Hepatocyte (in vitro differentiated cells): ENCODE measurements around the gene PPM1K. TPM values are rescaled to one million over a fixed set of nuclear protein-coding genes. Genes with fewer than 3 reads are reported as not detected.

Source experiments
- DNase-seq: peaks from one replicate; pipeline ENCODE4 v3.0.0-alpha.2; 2016; ENCODE audit warnings: low spot score
- H2AFZ ChIP-seq: fragments of 200-600 bp; sonication (generic); 2 replicates; pipeline ENCODE4 v1.6.0; 2016; ENCODE audit warnings: antibody characterized with exemption, mild to moderate bottlenecking
- H3K27ac ChIP-seq: fragments of 200-600 bp; sonication (generic); 2 replicates; pipeline ENCODE4 v1.5.1; 2016; ENCODE audit warnings: mild to moderate bottlenecking
- H3K27me3 ChIP-seq: fragments of 200-600 bp; sonication (generic); 2 replicates; pipeline ENCODE4 v1.6.1; 2016
- H3K36me3 ChIP-seq: fragments of 200-600 bp; sonication (generic); replicated peaks from 2 replicates; pipeline ENCODE4 v1.5.1; 2016; ENCODE audit warnings: low read depth; ENCODE audit not compliant: insufficient read depth
- H3K4me1 ChIP-seq: fragments of 200-600 bp; sonication (generic); 2 replicates; pipeline ENCODE4 v1.5.1; 2016; ENCODE audit warnings: mild to moderate bottlenecking, moderate library complexity; ENCODE audit not compliant: insufficient read depth
- H3K4me2 ChIP-seq: fragments of 200-600 bp; sonication (generic); 2 replicates; pipeline ENCODE4 v1.6.0; 2016
- H3K4me3 ChIP-seq: fragments of 200-600 bp; sonication (generic); 2 replicates; pipeline ENCODE4 v1.5.1; 2016; ENCODE audit warnings: mild to moderate bottlenecking
- H3K79me2 ChIP-seq: fragments of 200-600 bp; sonication (generic); 2 replicates; pipeline ENCODE4 v1.6.0; 2017; ENCODE audit warnings: mild to moderate bottlenecking
- H3K9me2 ChIP-seq: fragments of 200-600 bp; sonication (generic); replicated peaks from 2 replicates; pipeline ENCODE4 v1.6.0; 2017; ENCODE audit warnings: mild to moderate bottlenecking; ENCODE audit not compliant: insufficient read depth
- H3K9me3 ChIP-seq: fragments of 200-600 bp; sonication (generic); 2 replicates; pipeline ENCODE4 v1.5.1; 2016; ENCODE audit warnings: low read depth, mild to moderate bottlenecking
- H4K20me1 ChIP-seq: fragments of 200-600 bp; sonication (generic); 2 replicates; pipeline ENCODE4 v1.6.0; 2016; ENCODE audit warnings: mild to moderate bottlenecking; ENCODE audit not compliant: insufficient read depth, poor library complexity, severe bottlenecking
- EZH2 ChIP-seq: fragments of 200-600 bp; sonication (generic); IDR thresholded peaks from 2 replicates; pipeline ENCODE4 v1.6.1; 2016; ENCODE audit warnings: antibody characterized with exemption, mild to moderate bottlenecking, borderline replicate concordance
- EZH2phosphoT487 ChIP-seq: fragments of 200-600 bp; sonication (generic); IDR thresholded peaks from one replicate; pipeline ENCODE4 v1.6.1; 2018; ENCODE audit warnings: antibody characterized with exemption, mild to moderate bottlenecking, low read depth, moderate library complexity; ENCODE audit not compliant: unreplicated experiment, severe bottlenecking
- WGBS: methylation state at CpG from one replicate; pipeline ENCODE4 v1.1.6; 2016; ENCODE audit warnings: low lambda C conversion rate; ENCODE audit errors: missing lambda C conversion rate; 5-methylcytosine and 5-hydroxymethylcytosine counted together
- polyA plus RNA-seq: library from polyadenylated mRNA; unstranded; fragments of >200 nt; fragmentation: Nextera tagmentation; extraction: Ambion mirVana; gene quantifications from 2 replicates; pipeline ENCODE4 v1.2.1, GENCODE V29; 2016
- total RNA-seq: library from RNA; depleted of rRNA; stranded (reverse); fragments of >200 nt; gene quantifications from 2 replicates; pipeline ENCODE4 v1.2.3, GENCODE V29; 2014
- TF ChIP-seq, protein P1 (sequence below): fragments of 200-600 bp; sonication (generic); IDR thresholded peaks from 2 replicates; pipeline ENCODE4 v1.5.1; 2016; ENCODE audit warnings: antibody characterized with exemption, mild to moderate bottlenecking; ENCODE audit not compliant: poor library complexity

PPM1K gene
- total and polyA plus RNA-seq, 2 experiments from 2014 or later: 12.6 to 20.0 TPM

DNA sequence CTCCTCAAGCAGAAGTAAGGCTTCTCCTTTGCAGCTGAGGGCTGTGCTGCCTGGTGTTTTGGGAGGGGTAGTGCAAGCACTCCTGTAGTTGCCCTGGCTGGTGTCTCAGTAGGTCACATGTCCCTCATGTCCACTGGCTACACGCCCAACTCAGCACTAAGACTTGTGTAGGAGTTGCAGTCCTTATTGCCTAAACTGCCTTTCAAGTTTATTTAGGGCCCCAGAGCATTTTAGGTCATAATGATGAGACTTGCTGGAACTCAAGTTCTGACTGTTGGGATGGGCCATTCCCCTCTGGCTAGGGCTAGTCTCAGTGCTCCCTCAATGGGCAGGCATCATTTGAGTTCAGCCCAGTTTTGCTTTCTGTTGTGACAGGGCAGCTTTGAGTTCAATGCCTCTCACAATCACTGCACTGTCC is 44.1 kb downstream of the PPM1K start:
- Histone ChIP-seq H3K4me2 (no peak overlapping the region), H3K36me3 (no peaks in the 10 kb centered on the region), H3K27me3 (no peaks in the 10 kb centered on the region), H2AFZ (no peak overlapping the region), H3K9me3 (no peaks in the 10 kb centered on the region), H3K27ac (no peak overlapping the region), H3K9me2 (no peaks in the 10 kb centered on the region), H3K4me1 (no peaks in the 10 kb centered on the region), H3K4me3 (no peak overlapping the region), H4K20me1 (no peaks in the 10 kb centered on the region), H3K79me2 (no peaks in the 10 kb centered on the region)
- TF ChIP-seq EZH2phosphoT487 (no peak), EZH2 (no peak)
- TF ChIP-seq, protein P1, sequence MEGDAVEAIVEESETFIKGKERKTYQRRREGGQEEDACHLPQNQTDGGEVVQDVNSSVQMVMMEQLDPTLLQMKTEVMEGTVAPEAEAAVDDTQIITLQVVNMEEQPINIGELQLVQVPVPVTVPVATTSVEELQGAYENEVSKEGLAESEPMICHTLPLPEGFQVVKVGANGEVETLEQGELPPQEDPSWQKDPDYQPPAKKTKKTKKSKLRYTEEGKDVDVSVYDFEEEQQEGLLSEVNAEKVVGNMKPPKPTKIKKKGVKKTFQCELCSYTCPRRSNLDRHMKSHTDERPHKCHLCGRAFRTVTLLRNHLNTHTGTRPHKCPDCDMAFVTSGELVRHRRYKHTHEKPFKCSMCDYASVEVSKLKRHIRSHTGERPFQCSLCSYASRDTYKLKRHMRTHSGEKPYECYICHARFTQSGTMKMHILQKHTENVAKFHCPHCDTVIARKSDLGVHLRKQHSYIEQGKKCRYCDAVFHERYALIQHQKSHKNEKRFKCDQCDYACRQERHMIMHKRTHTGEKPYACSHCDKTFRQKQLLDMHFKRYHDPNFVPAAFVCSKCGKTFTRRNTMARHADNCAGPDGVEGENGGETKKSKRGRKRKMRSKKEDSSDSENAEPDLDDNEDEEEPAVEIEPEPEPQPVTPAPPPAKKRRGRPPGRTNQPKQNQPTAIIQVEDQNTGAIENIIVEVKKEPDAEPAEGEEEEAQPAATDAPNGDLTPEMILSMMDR: no peak
- WGBS: 86% methylated on average over 1 of the region's 1 CpG
- DNase-seq: no peak

DNA sequence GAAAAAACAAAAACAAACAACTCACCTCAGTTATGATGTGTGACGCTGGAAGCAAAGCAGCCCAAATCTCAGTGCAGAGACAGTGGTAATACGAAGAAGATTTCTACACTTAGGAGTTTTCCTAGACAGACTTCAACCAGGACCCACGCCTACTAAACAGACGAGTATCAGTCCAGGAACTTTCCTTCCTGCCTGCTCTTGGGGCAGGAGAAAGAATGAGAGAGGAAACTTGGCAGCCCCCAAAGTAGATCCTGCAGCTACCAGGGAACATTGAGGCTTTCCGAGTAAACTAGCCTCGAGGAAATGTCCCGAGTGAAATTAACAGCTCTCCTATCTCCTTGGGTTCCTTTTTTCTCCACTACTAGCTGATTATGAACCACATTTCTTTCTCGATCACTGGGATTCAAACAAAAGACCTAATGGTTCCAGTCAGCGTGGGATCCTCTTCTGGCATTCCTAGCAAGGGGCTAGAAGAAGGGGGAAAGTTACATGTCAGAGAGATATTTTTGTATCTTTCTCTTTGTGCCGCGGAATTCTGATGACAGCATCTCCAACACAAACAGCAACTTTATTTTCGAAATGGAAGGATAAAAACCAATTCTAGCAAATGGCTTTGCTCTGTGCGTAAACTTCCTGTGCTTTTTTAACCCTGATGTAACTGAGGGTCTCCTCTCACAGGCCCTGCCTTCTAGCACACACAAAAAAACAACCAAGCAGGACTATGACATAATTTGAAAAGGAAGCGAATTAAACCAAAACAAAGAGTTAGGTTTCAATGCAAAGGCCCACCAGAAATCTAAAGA is 53.2 kb downstream of the PPM1K start:
- Histone ChIP-seq H3K4me3 (no peak overlapping the region), H3K4me1 (no peaks in the 10 kb centered on the region), H3K27me3 (no peaks in the 10 kb centered on the region), H3K79me2 (no peaks in the 10 kb centered on the region), H3K36me3 (no peaks in the 10 kb centered on the region), H3K9me2 (no peaks in the 10 kb centered on the region), H3K27ac (peak overlapping the region; percentile 90), H4K20me1 (no peaks in the 10 kb centered on the region), H3K4me2 (peak overlapping the region; percentile 67), H2AFZ (peak overlapping the region; percentile 63), H3K9me3 (no peaks in the 10 kb centered on the region)
- no peak for DNase-seq
- 58% methylated on average over 14 of the region's 14 CpGs for WGBS
- TF ChIP-seq, protein P1: no peak
- TF ChIP-seq EZH2phosphoT487: no peak
- no peak for TF ChIP-seq EZH2

DNA sequence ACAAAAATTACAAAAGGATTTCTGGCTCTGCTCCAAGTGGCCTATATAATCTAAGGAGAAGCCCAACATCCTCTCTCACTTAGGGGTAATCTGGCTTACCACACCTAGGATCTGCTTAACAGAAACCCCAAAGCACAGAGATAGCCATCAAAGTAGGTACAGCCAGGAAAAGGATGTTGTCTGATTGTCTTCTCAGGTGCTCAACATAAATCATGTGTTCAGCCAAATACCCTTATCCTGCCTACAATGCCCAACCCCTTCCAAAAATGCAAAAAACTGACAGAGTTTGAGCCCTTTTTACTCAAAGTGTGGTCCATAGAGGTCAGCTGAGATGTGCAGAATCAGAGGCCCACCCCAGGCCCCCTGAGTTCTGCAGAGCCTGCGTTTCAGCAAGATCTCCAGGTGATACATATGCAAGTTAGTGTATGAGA is 53.9 kb downstream of the PPM1K start:
- TF ChIP-seq, protein P1: no peak
- TF ChIP-seq EZH2 (no peak), EZH2phosphoT487 (no peak)
- H3K4me1 ChIP-seq: no peaks in the 10 kb centered on the region
- H3K27ac ChIP-seq: peak overlapping the region; percentile 90
- 92% methylated on average over 1 of the region's 1 CpG for WGBS
- H3K4me2 ChIP-seq: peak overlapping the region; percentile 67
- H3K36me3 ChIP-seq: no peaks in the 10 kb centered on the region
- H3K4me3 ChIP-seq: no peak overlapping the region
- H3K9me2 ChIP-seq: no peaks in the 10 kb centered on the region
- peak overlapping the region; percentile 63 for H2AFZ ChIP-seq
- no peaks in the 10 kb centered on the region for H4K20me1 ChIP-seq
- H3K27me3 ChIP-seq: no peaks in the 10 kb centered on the region
- no peak for DNase-seq
- H3K79me2 ChIP-seq: no peaks in the 10 kb centered on the region
- no peaks in the 10 kb centered on the region for H3K9me3 ChIP-seq
